Right atrium auricular region (tissue), 2 donors: ENCODE measurements around the gene ANO6. TPM values are rescaled to one million over a fixed set of nuclear protein-coding genes. Genes with fewer than 3 reads are reported as not detected.

Experiments
- DNase-seq: peaks from one replicate; pipeline ENCODE4 v3.0.0-alpha.2; 2019; ENCODE audit warnings: low spot score
- H3K27ac ChIP-seq, 2 donors: fragments of 200-600 bp; sonication (generic); 1 replicate in 1 of 2; 2 replicates in 1 of 2; pipeline ENCODE4 v1.5.1; 2016 to 2019
- H3K27me3 ChIP-seq, 2 donors: fragments of 200-600 bp; sonication (generic); one replicate each; pipeline versions ENCODE4 v1.5.1 to v1.6.0; 2017 to 2019
- H3K36me3 ChIP-seq: fragments of 200-600 bp; sonication (generic); one replicate; pipeline ENCODE4 v1.5.1; 2016
- H3K4me1 ChIP-seq, 2 donors: fragments of 200-600 bp; sonication (generic); one replicate each; pipeline versions ENCODE4 v1.5.1 to v1.6.0; 2017 to 2019
- H3K4me3 ChIP-seq, 2 donors: fragments of 200-600 bp; sonication (generic); 1 replicate in 1 of 2; 2 replicates in 1 of 2; pipeline ENCODE4 v1.5.1; 2017 to 2019; ENCODE audit warnings: mild to moderate bottlenecking in 1 of 2, moderate library complexity in 1 of 2
- H3K9me3 ChIP-seq, 2 donors: fragments of 200-600 bp; sonication (generic); one replicate each; pipeline ENCODE4 v1.5.1; 2019
- total RNA-seq, 2 donors: library from RNA; depleted of rRNA; stranded (reverse); fragments of >200 nt; gene quantifications; one replicate each; pipeline ENCODE4 v1.1.0, GENCODE V29; 2016
- TF ChIP-seq, protein P1 (sequence below), 2 donors: fragments of 200-600 bp; sonication (generic); IDR thresholded peaks; one replicate each; pipeline ENCODE4 v1.5.1; 2019; ENCODE audit warnings: antibody characterized with exemption in 2 of 2

The ANO6 gene
- total RNA-seq, 2 donors from 2014 or later, result 48.1 to 49.5 TPM

DNA sequence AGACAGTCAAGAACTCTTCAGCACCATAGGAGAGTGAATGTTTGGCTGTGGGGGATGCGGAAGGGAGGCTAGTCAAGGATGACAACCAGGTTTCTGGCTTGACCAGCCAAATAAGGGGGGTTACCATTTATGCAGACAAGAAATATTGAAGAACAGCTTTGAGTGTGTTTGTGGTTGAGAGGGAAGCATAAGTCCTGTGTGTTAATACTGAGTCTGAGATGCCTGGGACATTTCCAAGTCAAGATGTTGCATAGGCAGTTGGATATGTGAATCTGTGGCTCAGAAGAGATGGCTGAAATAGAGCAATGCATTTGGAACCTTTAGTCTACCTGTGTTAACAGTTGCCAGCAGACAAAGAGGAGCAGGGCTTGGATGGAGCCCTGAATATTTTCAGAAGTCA lies 66.1 kb downstream of the ANO6 start:
- Histone ChIP-seq H3K9me3 (no peaks in the 10 kb centered on the region), H3K27ac (no peak overlapping the region), H3K4me1 (peaks cover 0 to 35% of the 10 kb centered on the region in 2 donors), H3K27me3 (no peaks in the 10 kb centered on the region), H3K36me3 (no peaks in the 10 kb centered on the region), H3K4me3 (no peak overlapping the region)
- DNase-seq, result no peak
- TF ChIP-seq, protein P1, sequence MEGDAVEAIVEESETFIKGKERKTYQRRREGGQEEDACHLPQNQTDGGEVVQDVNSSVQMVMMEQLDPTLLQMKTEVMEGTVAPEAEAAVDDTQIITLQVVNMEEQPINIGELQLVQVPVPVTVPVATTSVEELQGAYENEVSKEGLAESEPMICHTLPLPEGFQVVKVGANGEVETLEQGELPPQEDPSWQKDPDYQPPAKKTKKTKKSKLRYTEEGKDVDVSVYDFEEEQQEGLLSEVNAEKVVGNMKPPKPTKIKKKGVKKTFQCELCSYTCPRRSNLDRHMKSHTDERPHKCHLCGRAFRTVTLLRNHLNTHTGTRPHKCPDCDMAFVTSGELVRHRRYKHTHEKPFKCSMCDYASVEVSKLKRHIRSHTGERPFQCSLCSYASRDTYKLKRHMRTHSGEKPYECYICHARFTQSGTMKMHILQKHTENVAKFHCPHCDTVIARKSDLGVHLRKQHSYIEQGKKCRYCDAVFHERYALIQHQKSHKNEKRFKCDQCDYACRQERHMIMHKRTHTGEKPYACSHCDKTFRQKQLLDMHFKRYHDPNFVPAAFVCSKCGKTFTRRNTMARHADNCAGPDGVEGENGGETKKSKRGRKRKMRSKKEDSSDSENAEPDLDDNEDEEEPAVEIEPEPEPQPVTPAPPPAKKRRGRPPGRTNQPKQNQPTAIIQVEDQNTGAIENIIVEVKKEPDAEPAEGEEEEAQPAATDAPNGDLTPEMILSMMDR (IDR thresholded peaks at IDR 0.05), result no peak

DNA sequence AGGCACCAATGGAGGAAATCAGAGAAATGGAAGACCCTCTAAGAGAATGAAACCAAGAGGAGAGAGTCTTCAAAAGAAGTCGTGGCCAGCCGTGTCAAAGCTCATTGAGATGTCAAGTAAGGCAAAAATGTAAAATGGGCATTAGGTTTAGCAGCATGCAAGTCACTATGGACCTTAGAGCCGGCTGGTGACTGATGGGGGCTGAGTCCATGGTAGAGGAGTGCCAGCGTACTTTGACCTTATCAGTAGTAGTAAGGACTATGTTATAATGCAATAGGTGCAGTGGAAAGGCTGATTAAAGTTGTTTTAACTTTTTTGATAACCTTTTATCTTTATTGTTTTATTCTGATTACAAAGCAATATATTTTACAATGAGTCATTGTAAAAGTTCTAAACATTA lies 66.5 kb downstream of the ANO6 start:
- Histone ChIP-seq H3K27me3 (no peaks in the 10 kb centered on the region), H3K36me3 (no peaks in the 10 kb centered on the region), H3K4me1 (peaks cover 0 to 35% of the 10 kb centered on the region in 2 donors), H3K9me3 (no peaks in the 10 kb centered on the region), H3K27ac (no peak overlapping the region), H3K4me3 (no peak overlapping the region)
- TF ChIP-seq, protein P1 (IDR thresholded peaks at IDR 0.05), result no peak
- DNase-seq, result no peak

DNA sequence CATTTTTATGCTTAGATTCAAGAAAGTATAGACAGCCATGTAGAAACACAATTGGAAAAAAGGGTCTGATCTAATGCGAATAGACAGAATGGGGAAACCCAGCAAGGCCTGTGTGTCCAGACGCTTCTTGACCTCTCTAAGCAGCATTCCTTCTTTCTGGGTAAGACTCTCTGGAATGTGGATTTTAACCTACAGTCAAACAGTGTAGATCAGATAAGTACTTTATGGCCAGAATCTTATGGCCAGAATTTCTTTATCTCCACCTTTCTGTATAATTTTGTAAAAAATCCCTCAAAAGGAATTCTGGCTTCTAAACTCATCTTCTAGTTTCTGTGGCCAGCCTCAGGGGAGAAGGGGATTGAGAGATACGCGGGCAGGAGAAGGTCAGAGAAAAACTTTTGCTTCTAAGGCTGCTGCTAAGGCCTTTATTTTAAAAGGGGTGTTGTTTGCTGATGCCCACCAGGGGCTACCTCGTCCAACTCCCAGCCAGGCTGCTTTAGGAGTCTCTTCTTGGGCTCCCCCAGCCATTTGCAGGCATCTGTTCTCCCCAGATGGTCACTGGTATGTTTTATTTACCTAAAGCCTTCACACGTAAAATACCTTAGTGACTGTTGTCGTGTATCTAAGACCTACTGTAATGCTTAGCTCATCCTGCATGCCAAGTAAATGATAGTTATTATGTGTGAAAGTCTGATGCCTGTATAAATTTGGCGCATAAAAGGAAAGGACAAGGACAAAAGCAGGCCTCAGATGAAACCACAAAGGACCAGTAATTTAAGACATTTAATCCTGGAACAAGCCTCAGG lies 68.4 kb downstream of the ANO6 start:
- peaks cover 0 to 27% of the 10 kb centered on the region in 2 donors for H3K4me1 ChIP-seq
- H3K27ac ChIP-seq, result no peak overlapping the region
- H3K9me3 ChIP-seq, result no peaks in the 10 kb centered on the region
- TF ChIP-seq, protein P1 (IDR thresholded peaks at IDR 0.05), result no peak
- no peaks in the 10 kb centered on the region for H3K36me3 ChIP-seq
- H3K27me3 ChIP-seq, result no peaks in the 10 kb centered on the region
- no peak for DNase-seq
- H3K4me3 ChIP-seq, result no peak overlapping the region

DNA sequence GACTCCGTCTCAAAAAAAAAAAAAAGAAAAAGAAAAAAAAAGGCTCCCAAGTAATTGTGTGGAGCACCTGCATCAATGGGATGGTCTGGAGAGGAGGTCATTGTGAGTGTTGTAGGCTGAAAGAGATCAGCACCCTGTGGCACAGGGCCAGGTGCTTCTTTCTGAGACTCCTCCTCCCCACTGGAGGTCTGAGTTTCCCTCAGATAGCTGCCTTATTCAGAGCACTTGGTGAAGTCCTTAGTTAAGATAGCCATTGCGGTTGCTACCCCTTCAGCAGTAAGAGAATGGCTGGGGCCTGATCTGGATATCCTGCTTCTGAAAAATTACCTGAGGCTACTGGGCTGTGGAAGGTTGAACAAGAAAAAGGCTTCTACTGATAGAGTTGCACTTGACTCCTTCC lies 69.8 kb downstream of the ANO6 start:
- H3K4me1 ChIP-seq, result peaks cover 0 to 20% of the 10 kb centered on the region in 2 donors
- no peak overlapping the region for H3K4me3 ChIP-seq
- H3K9me3 ChIP-seq, result no peaks in the 10 kb centered on the region
- TF ChIP-seq, protein P1 (IDR thresholded peaks at IDR 0.05), result no peak
- no peaks in the 10 kb centered on the region for H3K27me3 ChIP-seq
- H3K27ac ChIP-seq, result no peak overlapping the region
- DNase-seq, result no peak
- no peaks in the 10 kb centered on the region for H3K36me3 ChIP-seq

DNA sequence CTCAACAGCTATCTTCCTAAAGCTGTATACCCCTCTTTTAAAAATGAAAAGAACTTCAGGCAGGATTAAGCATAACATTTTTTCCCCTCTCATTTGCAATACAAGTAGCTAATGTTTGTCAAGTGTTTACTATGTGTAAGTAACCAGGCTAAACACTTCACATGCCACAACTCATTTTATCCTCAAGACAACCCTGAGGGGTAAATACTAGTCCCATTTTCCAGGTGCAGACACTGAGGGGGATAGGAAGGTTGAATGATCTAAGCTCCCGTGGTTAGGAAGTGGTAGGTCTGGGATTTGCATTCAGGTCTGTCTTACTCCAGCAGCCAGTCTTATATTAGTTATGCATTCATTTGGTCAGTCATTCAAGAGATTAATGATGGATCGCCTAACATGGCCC lies 70.7 kb downstream of the ANO6 start:
- Histone ChIP-seq H3K36me3 (no peaks in the 10 kb centered on the region), H3K27me3 (no peaks in the 10 kb centered on the region), H3K4me1 (peaks cover 0 to 24% of the 10 kb centered on the region in 2 donors), H3K9me3 (no peaks in the 10 kb centered on the region), H3K27ac (no peak overlapping the region), H3K4me3 (no peak overlapping the region)
- DNase-seq, result no peak
- TF ChIP-seq, protein P1 (IDR thresholded peaks at IDR 0.05), result no peak
